Activated CD4-positive, alpha-beta T cell treated with anti-CD3 and anti-CD28 coated beads for 1 hour (primary cell): ENCODE measurements around the gene MRTFA.
"Not testable (repeated sequence)": the region's sequence is repeated elsewhere in the genome, so short reads cannot be mapped to it uniquely, and the experiment has no call there.

Experiments
- DNase-seq: peaks from one replicate; pipeline ENCODE4 v3.0.0-alpha.2; 2020

The MRTFA gene

DNA sequence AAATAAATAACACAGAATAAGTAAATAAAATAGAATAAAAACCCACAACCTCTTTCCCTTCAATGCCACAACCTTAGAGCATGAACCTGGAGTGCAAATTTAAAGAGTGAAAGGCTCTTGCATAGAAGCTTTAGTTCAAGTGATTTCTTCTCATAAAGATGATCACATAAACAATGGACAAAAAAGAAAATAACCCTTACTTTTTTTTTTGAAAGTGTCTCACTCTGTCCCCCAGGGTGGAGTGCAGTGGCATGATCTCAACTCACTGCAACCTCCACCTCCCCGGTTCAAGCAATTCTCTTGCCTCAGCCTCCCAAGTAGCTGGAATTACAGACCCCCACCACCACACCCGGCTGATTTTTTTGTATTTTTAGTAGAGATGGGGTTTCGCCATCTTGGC lies 10.7 kb downstream of the MRTFA start:
- not testable (repeated sequence) for DNase-seq

DNA sequence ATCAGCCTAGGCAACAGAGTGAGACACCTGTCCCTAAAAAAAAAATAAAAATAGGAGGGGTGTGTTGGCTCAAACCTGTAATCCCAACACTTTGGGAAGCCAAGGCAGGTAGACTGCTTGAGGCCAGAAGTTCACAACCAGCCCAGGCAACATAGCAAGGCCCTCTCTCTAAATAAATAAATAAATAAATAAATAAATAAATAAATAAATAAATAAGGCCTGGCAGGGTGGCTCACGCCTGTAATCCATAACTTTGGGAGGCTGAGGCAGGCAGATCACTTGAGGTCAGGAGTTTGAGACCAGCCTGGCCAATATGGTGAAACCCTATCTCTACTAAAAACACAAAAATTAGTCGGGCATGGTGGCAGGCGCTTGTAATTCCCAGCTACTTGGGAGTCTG lies 11.2 kb downstream of the MRTFA start:
- not testable (repeated sequence) for DNase-seq

DNA sequence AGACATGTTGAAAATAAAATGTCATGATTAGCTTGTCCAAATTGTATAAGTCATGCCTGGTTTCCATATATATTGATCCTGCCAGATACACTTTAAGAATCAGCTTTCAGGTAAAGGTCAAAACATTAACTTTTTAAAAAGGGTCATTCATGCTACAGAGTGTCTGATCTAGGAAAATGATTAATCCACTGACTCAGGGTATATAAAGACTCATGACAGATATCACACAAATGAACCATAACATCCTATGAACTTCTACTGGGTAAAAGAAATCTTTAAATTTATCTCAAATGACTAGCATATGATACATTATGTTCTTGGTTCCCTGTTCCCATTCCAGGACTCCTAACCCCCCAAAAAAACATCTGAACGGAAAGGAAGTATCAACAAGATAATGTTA lies 11.7 kb downstream of the MRTFA start:
- DNase-seq, result no peak

DNA sequence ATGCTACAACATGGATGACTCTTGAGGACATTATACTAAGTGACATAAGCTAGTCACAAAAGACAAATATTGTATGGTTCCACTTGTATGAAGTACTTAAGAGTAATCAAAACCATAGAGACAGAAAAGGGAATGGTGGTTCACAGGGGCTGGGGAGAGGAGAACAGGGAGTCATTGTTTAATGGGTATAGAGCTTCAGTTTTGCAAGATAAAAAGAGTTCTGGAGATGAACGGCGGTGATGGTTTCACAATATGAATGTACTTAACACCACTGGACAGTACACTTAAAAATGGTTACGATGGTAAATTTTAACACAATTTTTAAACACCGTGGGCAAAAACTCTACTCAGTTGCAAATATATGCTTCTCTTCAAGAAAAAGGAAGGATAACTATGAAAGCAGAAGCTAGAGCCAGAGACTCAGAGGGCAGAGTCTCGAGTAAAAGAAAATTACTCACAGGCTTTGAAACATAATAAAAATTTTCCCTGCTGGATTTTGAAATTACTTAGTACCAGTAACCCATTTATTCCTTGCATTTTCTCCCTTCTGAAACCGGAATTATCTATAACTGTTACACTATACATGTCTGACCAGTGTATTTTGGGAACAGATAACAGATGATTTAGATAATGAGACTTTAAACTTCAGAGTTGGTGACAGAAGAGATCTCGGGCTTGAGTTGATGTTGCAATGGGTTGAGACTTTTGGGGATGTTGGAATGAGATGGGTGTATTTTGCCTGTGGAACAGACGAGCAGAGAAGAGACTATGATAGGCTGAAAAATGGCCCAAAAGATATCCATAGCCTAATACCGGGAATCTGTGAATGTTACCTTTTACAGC lies 15.0 kb downstream of the MRTFA start:
- no peak for DNase-seq

DNA sequence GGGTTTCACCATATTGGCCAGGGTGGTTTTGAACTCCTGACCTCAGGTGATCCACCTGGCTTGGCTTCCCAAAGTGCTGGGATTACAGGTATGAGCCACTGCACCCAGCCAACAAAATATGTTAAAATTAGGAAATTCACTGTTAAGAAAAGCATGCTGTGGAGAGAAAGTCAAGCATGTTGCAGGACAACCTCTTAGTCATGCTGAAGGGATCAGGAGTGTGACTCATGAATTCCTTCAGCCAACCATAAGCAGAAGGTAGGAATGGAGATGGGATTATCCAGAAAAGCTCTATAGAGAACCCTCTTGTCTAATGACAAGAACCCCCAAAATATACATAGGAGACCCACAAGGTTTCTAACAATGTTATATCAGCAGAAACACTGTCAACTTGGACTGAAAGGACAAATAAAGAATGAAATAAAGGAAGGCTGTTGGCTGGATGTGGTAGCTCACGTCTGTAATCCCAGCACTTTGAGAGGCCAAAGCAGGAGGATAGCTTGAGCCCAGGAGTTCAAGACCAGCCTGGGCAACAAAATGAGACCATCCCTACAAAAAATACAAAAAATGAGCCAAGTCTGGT lies 16.0 kb downstream of the MRTFA start:
- DNase-seq, result no peak

DNA sequence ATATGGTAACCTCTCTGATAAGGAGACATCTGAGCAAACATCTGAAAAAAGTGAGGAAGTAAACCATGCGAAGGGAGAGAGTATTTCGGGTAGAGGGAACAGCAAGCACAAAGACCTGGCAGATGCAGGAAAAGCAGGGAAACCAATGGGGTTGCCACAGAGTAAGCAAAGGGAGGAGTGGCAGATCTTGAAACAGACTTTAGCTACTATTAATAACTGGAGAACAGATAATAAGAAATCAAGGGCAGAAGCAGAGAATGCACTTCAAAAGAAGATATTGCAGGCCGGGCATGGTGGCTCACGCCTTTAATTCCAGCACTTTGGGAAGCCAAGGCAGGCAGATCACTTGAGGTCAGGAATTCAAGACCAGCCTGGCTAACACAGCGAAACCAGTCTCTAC lies 18.1 kb downstream of the MRTFA start:
- DNase-seq, result no peak

DNA sequence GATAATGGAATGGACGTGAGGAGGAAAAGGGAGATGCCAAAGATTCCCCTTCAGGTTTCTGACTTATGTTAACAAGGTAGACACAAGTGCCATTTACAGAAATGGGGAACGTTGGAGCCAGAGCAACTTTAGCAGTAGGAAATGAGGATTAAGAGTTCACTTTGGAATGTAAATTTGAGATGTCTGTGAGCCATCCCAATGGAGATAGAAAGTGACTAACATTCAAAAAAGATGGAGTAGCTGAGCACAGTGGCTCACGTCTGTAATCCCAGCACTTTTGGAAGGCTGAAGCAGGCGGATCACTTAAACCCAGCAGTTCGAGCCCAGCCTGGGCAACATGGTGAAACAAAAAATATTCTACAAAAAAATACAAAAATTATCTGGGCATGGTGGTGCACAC lies 19.9 kb downstream of the MRTFA start:
- no peak for DNase-seq

DNA sequence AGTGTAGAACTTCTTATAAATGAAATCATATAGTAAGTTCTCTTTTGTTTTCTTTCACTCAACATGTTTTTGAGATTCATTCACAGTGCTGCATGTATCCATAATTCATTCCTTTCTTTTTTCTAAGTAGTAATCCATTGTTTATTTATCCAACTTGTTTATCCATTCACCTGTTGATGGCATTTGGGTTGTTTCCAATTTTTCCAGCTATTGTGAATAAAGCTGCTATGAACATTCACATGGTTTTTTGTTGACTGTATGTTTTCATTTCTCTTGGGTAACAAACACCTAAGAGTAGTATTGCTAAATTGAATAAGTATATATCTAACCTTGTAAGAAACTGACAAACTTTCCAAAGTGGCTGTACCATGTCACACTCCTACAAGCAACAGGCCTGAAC lies 23.5 kb downstream of the MRTFA start:
- DNase-seq, result no peak

DNA sequence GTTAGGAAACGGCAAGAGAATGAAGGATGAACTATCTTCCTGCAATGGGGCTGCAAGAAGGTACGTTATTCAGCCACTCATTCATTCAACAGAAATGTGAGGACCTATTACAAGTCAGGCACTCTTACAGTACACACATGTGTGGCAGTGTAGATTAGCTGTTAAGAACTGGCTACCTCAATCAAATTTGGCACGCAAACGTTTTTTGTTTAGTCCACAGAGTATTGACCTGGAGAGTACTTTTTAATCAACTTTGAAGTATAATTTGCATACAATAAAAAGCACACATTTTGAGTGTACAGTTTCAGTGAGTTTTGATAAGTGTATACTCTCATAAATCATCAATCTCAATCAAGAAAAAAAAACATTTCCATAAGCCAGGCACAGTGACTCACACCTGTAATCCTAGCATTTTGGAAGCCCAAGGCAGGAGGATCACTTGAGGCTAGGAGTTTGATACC lies 24.2 kb downstream of the MRTFA start:
- no peak for DNase-seq

DNA sequence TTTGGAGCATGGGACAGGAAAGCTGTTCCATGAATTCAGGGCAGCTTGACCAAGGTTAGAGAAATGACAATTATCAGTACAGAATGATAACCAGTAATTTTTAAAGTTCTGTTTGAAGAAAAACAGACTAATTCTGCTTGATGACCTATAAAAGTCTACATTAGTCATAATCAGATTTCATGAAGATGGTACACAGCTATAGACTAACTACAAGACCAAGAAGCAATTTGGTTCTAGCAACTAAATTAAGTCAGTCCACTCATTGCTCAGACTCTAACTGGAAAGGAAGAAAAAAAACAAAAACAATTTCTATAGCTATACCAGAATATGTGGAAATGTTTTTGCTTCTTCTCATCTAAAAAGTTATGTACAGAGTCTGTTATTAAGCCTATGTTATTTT lies 24.9 kb downstream of the MRTFA start:
- DNase-seq, result no peak

DNA sequence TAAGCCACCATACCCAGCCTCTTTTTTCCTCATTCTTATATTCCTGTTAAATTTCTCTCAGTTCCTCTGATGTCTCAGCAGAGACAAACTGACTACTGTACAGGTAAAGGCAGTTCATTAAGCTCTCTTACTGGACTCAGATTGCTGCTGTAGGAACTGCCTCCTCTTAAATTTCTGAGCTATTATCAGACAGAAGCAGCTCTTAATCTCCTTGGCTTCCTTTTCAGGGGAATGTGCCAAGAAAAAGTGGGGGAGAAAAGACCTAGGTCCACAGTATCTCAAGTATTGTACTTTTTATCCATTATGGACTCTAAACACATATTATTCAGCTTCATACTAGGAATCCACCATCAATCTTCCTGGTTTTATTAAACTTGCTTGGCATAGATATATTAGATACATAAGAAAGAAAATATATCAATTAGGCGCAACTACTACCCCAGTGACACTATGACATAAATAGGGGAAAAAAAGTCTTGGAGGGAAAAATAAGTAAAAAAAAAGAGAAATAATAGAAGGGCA lies 26.1 kb downstream of the MRTFA start:
- DNase-seq, result no peak

DNA sequence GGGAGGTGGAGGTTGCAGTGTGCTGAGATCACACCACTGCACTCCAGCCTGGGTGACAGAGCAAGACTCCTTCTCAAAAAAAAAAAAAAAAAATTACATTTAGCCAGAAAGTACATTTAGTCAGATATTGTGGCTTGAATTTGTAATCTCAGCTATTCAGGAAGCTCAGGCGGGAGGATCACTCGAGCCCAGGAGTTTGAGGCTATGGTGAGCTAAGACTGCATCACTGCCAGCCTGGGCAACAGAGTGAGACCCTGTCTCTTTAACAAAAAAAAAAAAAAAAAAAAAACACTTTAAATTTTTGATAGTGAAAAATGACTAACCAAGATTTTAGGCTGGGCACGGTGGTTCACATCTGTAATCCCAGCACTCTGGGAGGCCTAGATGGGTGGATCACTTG lies 27.3 kb downstream of the MRTFA start:
- no peak for DNase-seq

DNA sequence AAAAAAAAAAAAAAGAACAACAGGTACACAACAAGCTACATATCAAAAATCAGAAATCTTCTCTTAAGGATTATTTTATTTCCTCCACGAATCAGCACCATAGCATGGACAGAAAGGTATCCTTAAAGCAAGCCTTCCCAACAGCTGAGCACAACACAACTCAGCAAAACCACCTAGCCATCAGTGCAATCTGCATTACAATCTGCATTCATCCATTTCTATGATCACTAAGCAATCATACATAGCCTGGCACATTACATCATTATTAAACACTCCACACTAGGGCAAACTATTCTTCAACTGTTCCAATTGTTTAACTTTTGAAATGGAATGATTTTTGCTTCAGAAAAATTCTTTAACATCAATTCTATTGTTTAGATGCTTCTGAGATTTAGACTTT lies 29.0 kb downstream of the MRTFA start:
- no peak for DNase-seq

DNA sequence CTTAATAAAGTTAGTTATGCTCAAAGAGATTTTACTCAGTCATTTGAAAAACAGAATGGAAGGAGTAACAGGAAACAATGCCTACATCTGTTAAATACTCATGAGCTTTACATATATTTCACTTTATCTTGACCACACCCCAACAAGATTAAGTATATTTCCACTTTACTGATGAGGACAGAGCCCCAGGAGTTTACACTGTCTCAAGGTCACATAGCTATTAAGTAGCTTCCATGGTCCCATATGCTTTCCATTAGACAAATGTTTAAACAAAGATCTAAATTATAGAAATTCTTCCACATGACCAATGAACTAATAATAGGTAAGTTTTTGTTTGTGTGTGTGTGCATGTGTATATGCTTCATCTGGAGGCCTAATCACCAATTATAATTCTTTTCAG lies 30.2 kb downstream of the MRTFA start:
- no peak for DNase-seq

DNA sequence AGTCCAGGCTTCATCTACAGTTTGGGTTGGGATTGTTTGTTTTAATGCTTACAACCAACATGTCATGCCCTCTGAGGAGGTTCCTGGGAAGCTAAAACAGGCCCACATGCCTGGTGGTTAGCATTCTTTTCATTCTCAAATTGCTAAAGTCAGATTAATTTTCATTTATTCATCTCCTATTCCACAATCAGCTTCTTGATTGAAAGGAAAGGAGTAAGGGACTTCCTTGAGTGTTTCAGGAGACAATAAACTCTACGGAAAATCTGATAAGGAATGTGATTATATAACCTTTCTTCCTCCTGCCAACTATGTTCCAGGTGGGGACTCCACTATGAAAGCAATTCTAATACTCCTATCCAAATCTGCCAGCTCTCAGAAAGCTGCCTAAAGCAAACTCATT lies 30.8 kb downstream of the MRTFA start:
- DNase-seq, result no peak

DNA sequence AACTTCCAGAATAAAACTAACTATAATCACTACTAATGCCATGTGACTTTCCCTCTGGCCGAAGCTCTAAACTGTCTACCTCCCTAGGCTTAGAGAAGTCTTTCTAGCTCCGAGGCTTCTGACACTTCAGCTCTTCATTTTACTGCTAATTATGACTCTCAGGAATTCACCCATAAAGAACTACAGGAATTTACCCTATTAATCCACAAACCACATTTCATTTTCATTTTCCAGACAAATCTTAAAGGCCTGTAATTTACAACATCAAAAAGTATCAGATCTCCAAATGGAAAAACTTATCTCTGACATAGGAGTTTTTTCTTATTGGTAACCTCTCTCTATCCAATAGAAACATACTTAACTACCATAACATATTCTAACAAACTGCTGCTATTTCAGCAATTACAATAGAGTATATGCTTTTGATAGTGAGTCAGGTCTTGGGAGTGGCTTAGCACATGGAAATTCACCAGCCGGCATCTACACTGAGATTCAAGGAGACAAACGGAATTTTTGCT lies 33.4 kb downstream of the MRTFA start:
- no peak for DNase-seq

DNA sequence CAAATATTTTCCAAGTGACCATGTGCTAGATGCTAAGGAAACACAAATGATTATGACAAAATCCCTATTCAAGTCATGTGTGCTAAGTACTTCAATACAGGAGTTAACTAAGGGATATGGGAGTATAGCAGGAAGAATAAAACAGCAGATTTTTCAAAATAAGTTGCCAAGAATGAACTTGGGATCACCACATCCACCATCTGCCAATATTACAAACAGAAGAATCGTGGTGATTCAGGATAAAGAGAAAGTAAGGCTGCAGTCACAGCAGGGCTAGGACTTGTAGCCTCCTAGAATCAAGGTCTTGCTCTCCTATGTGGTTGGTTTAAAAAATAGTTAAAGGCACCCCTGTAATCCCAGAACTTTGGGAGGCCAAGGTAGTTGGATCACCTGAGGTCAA lies 34.3 kb downstream of the MRTFA start:
- DNase-seq, result no peak

DNA sequence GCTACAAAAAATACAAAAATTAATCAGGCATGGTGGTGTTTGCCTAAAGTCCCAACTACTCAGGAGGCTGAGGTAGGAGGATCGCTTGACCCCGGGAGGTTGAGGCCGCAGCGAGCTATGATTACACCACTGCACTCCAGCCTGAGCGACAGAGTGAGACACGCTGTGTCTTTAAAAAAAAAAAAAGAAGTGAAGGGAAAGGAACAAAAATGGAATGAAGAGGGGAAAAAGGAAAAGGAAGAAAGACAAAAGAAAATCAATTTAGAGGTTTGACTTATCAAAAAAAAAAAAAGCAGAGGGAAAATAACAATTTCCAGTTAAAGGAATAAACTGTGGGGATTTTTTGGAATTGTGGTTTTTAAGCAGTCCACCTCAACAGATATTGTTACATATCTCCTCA lies 36.8 kb downstream of the MRTFA start:
- DNase-seq, result no peak

DNA sequence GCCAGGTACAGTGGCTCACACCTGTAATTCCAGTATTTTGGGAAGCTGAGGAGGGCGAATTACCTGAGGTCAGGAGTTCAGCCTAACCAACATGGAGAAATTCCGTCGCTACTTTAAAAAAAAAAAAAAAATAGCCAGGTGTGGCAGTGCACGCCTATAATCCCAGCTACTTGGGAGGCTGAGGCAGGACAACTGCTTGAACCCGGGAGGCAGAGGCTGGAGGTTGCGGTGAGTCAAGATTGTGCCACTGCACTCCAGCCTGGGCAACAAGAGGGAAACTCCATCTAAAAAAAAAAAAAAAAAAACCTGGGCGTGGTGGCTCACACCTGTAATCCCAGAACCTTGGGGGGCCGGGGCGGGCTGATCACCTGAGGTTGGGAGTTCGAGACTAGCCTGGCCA lies 37.8 kb downstream of the MRTFA start:
- DNase-seq, result not testable (repeated sequence)

DNA sequence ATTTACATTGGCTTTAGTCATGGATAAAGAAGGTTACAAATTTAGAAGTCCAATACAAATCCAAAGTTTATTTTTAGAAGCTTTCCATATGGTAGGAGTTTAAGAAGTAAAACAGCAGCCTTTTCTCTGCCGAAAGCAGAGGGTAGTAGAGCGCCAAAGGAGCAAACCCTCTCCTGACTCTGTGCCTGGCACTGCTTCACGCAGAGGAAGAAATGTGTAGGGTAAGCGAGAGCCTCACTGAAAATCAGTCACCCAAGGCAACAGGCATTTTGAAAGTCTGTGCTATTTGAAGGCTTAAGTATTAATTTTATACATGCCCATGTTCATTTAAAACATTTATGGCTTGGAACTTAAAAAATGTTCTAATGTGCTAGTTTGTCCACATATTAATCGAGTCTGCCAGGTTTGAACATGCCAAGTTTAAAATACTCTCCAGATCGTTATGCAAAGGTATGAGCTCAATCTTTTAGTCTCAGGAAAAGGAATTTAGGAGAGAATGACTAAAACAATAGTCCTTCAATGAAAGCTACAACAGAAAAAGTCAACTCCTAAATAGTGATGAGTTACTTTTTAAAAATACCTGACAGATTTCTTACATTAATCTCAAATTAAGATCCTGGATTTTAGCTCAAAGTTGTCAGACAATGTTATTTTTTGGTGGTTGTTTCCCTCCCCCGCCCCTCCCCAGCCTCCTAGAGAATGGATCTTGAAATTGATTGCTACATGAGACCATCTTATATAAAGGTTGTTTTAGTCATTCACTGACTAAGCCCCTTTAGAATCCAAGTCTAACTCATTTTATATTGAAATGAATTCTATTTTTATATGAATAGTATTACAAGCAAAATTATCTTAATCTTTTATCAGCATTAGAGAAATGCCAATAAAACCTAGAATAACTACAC lies 38.7 kb downstream of the MRTFA start:
- no peak for DNase-seq

DNA sequence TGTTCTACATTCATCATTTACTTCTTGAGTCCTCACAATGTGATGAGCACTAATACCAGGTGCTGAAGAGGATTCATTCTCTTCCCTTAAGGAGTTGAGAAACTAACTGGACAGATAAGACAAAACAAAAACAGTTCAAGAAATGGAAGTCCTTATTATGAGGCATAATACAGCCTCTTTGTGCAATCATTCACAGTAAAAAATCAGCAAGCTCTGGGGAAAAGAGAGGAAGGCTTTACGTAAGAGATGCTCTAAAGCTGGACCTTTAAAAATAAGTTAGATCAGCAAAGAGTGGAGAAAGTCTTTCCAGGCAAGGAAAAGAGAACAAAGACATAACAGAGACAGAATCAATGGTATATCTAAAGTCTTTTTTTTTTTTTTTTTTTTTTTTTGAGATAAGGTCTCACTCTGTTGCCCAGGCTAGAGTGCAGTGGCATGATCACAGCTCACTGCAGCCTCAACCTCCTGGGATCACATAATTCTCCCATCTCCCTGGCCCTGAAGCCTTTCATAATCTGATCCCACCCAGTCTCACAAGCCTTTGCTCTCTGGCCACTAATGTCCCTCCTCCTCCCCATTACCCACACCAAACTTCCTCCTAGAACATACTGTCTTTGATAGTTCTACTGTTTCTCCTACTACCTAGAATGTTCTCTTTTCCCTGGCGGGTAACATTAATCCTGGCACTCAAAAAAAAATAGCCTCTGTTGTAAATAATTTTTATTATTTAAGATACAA lies 40.9 kb downstream of the MRTFA start:
- DNase-seq, result no peak

DNA sequence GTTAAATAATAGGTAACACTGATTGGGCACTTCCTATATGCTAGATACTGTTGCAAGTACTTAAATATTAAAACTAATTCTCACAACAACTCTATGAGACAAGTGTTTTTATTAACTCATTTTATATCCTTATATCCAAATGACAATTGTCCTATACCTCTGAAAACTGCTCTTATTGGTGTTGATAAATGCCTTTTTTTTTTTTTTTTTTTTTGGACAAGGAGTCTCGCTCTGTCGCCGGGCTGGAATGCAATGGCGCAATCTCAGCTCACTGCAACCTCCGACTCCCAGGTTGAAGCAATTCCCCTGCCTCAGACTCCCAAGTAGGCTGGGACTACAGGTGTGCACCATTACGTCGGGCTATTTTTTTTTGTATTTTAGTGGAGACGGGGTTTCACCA lies 41.6 kb downstream of the MRTFA start:
- DNase-seq, result no peak

DNA sequence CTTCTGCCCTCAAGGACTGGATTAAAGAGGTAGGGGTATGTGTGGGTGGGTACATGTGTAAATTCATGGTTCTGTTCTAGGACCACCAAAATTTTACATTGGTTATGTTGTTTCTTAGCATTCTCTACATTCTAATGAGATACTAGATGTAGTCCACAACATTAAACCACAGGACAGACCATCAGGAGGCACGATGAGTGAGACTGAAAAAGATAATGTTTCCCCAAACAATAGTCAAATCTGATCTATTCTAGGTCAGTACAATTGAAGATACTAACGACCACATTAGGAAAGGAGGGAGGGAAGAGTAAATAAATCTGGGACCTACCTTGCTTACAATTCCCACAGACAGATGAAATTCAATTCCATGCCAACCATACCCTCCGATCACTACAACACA lies 42.2 kb downstream of the MRTFA start:
- DNase-seq, result no peak
